ENCODE measurements around the gene CELSR2.

DNA sequence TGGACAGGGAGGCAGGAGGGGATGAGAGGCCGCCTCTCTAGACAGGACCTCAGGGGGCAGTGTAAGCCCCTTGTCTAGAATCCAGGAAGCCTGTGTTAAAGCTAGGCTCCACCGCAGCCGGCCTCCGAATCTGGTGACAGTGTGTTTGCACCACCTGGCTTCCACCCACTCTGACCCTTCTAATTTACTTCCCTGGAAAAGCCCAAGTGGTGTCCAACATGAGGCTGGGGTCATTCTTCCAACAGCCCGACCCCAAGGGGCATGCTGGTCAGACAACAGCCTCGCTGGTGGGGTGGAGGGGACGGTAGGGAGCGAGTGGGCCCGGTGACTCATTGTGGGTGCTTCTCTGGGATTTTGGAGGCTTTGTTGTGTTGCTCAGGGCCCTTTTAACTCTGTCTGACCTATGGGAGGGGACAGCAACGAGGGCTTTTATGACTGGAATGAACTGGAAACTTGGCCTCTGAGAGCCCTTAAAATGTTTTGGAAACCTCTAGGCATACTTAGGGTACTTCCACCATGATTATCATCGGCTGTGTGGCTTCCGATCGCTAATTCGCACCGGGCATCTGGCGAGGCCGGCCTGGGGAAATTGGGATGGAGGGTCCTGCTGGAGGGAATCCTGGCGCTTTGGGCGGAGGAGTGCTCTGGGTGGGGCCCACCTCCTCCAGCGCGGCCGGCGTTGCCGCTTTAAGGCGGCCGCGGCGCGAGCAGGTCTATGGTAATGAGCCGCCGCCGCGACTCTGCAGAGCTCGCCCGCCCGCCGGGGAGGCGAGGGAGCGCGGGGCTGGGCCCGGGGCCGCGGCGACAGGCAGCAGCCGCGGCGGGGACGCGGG is at the start of gene CELSR2:
- TF ChIP-seq, protein P1, sequence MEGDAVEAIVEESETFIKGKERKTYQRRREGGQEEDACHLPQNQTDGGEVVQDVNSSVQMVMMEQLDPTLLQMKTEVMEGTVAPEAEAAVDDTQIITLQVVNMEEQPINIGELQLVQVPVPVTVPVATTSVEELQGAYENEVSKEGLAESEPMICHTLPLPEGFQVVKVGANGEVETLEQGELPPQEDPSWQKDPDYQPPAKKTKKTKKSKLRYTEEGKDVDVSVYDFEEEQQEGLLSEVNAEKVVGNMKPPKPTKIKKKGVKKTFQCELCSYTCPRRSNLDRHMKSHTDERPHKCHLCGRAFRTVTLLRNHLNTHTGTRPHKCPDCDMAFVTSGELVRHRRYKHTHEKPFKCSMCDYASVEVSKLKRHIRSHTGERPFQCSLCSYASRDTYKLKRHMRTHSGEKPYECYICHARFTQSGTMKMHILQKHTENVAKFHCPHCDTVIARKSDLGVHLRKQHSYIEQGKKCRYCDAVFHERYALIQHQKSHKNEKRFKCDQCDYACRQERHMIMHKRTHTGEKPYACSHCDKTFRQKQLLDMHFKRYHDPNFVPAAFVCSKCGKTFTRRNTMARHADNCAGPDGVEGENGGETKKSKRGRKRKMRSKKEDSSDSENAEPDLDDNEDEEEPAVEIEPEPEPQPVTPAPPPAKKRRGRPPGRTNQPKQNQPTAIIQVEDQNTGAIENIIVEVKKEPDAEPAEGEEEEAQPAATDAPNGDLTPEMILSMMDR (IDR thresholded peaks at IDR 0.05), result no peak
- TF ChIP-seq POLR2A (IDR thresholded peaks at IDR 0.05), result no peak
